Astrocyte (in vitro differentiated cells and primary cell): Measurements from ENCODE around the gene CARD9. TPM values are rescaled to one million over a fixed set of nuclear protein-coding genes. Genes with fewer than 3 reads are reported as not detected.

Experiments used
- DNase-seq: peaks from one replicate; pipeline ENCODE4 v3.0.0-alpha.2; 2010; ENCODE audit warnings: low read depth
- FAIRE-seq: peaks from 2 replicates; lab custom pipeline; 2011; peaks lifted over from hg19 to GRCh38; lab: Jason Lieb, UNC
- H2AFZ ChIP-seq: 2 replicates; pipeline ENCODE4 v1.6.0; 2012; ENCODE audit warnings: low read depth, low read length, inconsistent platforms
- H3K27ac ChIP-seq: 2 replicates; pipeline ENCODE4 v1.5.1; 2011; ENCODE audit warnings: low read depth, low read length, inconsistent platforms
- H3K27me3 ChIP-seq: 2 replicates; pipeline ENCODE4 v1.6.0; 2011; ENCODE audit warnings: low read length, inconsistent platforms; ENCODE audit not compliant: insufficient read depth
- H3K36me3 ChIP-seq: 2 replicates; pipeline ENCODE4 v1.5.1; 2011; ENCODE audit warnings: low read length, inconsistent platforms; ENCODE audit not compliant: insufficient read depth
- H3K4me1 ChIP-seq: 2 replicates; pipeline ENCODE4 v1.5.1; 2011; ENCODE audit warnings: low read length, inconsistent platforms; ENCODE audit not compliant: insufficient read depth
- H3K4me2 ChIP-seq: 2 replicates; pipeline ENCODE4 v1.6.0; 2012; ENCODE audit warnings: low read length, inconsistent platforms
- H3K4me3 ChIP-seq: 2 replicates; pipeline ENCODE4 v1.5.1; 2011; ENCODE audit warnings: low read depth, mild to moderate bottlenecking, low read length, inconsistent platforms; ENCODE audit not compliant: insufficient read depth
- H3K79me2 ChIP-seq: 2 replicates; pipeline ENCODE4 v1.6.0; 2012; ENCODE audit warnings: mild to moderate bottlenecking, low read length, inconsistent platforms; ENCODE audit not compliant: insufficient read depth
- H3K9ac ChIP-seq: 2 replicates; pipeline ENCODE4 v1.6.0; 2012; ENCODE audit warnings: mild to moderate bottlenecking, low read length, inconsistent platforms
- H3K9me3 ChIP-seq: 2 replicates; pipeline ENCODE4 v1.5.1; 2012; ENCODE audit warnings: low read depth, mild to moderate bottlenecking, low read length, inconsistent platforms; ENCODE audit not compliant: insufficient read depth
- H4K20me1 ChIP-seq: 2 replicates; pipeline ENCODE4 v1.6.0; 2012; ENCODE audit warnings: low read length, inconsistent platforms; ENCODE audit not compliant: insufficient read depth
- H3K27ac Mint-ChIP-seq: one replicate; pipeline ENCODE4 v1.8.0; 2021; ENCODE audit warnings: mild to moderate bottlenecking, mixed read lengths; ENCODE audit not compliant: unreplicated experiment
- H3K27me3 Mint-ChIP-seq: one replicate; pipeline ENCODE4 v1.8.0; 2021; ENCODE audit warnings: low read depth, mixed read lengths; ENCODE audit not compliant: unreplicated experiment
- H3K36me3 Mint-ChIP-seq: one replicate; pipeline ENCODE4 v1.8.0; 2021; ENCODE audit warnings: low read depth, mixed read lengths; ENCODE audit not compliant: unreplicated experiment
- H3K4me1 Mint-ChIP-seq: one replicate; pipeline ENCODE4 v1.8.0; 2021; ENCODE audit warnings: low read depth, mixed read lengths; ENCODE audit not compliant: unreplicated experiment
- H3K4me3 Mint-ChIP-seq: one replicate; pipeline ENCODE4 v1.8.0; 2021; ENCODE audit warnings: mild to moderate bottlenecking, moderate library complexity, mixed read lengths; ENCODE audit not compliant: unreplicated experiment
- H3K9me3 Mint-ChIP-seq: one replicate; pipeline ENCODE4 v1.8.0; 2021; ENCODE audit warnings: mild to moderate bottlenecking, mixed read lengths; ENCODE audit not compliant: unreplicated experiment
- CTCF ChIP-seq: IDR thresholded peaks from 2 replicates; pipeline ENCODE4 v1.5.1; 2011; ENCODE audit warnings: low read depth, mild to moderate bottlenecking, inconsistent platforms, low read length, moderate library complexity; ENCODE audit not compliant: insufficient read depth
- EZH2 ChIP-seq: IDR thresholded peaks from 2 replicates; pipeline ENCODE4 v1.6.1; 2012; ENCODE audit warnings: mild to moderate bottlenecking, low read length, inconsistent platforms; ENCODE audit not compliant: insufficient read depth
- total RNA-seq: library from RNA; stranded (reverse); gene quantifications from 2 replicates; pipeline ENCODE4 v1.2.1, GENCODE V29; 2021

CARD9 gene
- total RNA-seq, 1 donor from 2014 or later: 4.2 TPM

- Histone ChIP-seq H3K27ac (no peak overlapping the region), H2AFZ (no peak overlapping the region), H3K27me3 (no peaks in the 10 kb centered on the region), H3K4me1 (peaks cover 32% of the 10 kb centered on the region), H4K20me1 (peaks cover 18% of the 10 kb centered on the region), H3K9ac (no peak overlapping the region), H3K36me3 (no peaks in the 10 kb centered on the region), H3K9me3 (no peaks in the 10 kb centered on the region), H3K4me2 (no peak overlapping the region), H3K4me3 (no peak overlapping the region), H3K79me2 (peaks cover 19% of the 10 kb centered on the region)
- Mint-ChIP-seq H3K9me3 (peaks cover 13% of the 10 kb centered on the region), H3K4me3 (no peak overlapping the region), H3K4me1 (peaks cover 7% of the 10 kb centered on the region), H3K27ac (no peak overlapping the region), H3K36me3 (peaks cover 3% of the 10 kb centered on the region), H3K27me3 (peaks cover 8% of the 10 kb centered on the region)
- no peak for DNase-seq
- TF ChIP-seq EZH2 (no peak), CTCF (no peak)
- FAIRE-seq: no peak
Measured at GRCh38 chr9:136324501-136325300, 48.8 kb downstream of the CARD9 start.

- no peaks in the 10 kb centered on the region for H3K27me3 ChIP-seq
- H3K4me1 Mint-ChIP-seq: no peaks in the 10 kb centered on the region
- H2AFZ ChIP-seq: no peak overlapping the region
- H3K36me3 Mint-ChIP-seq: no peaks in the 10 kb centered on the region
- peaks cover 8% of the 10 kb centered on the region for H3K27me3 Mint-ChIP-seq
- H3K4me1 ChIP-seq: peaks cover 20% of the 10 kb centered on the region
- no peak for DNase-seq
- TF ChIP-seq CTCF (no peak), EZH2 (no peak)
- H3K4me2 ChIP-seq: no peak overlapping the region
- H3K9me3 ChIP-seq: no peaks in the 10 kb centered on the region
- peaks cover 4% of the 10 kb centered on the region for H4K20me1 ChIP-seq
- H3K4me3 Mint-ChIP-seq: no peak overlapping the region
- no peak overlapping the region for H3K4me3 ChIP-seq
- H3K9me3 Mint-ChIP-seq: peaks cover 13% of the 10 kb centered on the region
- H3K27ac ChIP-seq: no peak overlapping the region
- H3K79me2 ChIP-seq: peaks cover 6% of the 10 kb centered on the region
- H3K27ac Mint-ChIP-seq: no peak overlapping the region
- H3K36me3 ChIP-seq: no peaks in the 10 kb centered on the region
- no peak overlapping the region for H3K9ac ChIP-seq
- FAIRE-seq: no peak
Measured at GRCh38 chr9:136323371-136323789, 50.1 kb downstream of the CARD9 start.

GRCh38 chr9:136322756-136323330 is 50.6 kb downstream of the CARD9 start:
- no peaks in the 10 kb centered on the region for H3K36me3 Mint-ChIP-seq
- no peak overlapping the region for H3K27ac ChIP-seq
- peaks cover 16% of the 10 kb centered on the region for H3K4me1 ChIP-seq
- H3K27me3 ChIP-seq: no peaks in the 10 kb centered on the region
- no peaks in the 10 kb centered on the region for H3K9me3 ChIP-seq
- H3K27me3 Mint-ChIP-seq: peaks cover 8% of the 10 kb centered on the region
- H3K4me3 ChIP-seq: no peak overlapping the region
- H3K4me3 Mint-ChIP-seq: no peak overlapping the region
- H3K4me2 ChIP-seq: no peak overlapping the region
- peaks cover 13% of the 10 kb centered on the region for H3K9me3 Mint-ChIP-seq
- H3K9ac ChIP-seq: no peak overlapping the region
- no peaks in the 10 kb centered on the region for H3K4me1 Mint-ChIP-seq
- no peak for DNase-seq
- peaks cover under 1% of the 10 kb centered on the region for H3K79me2 ChIP-seq
- no peak overlapping the region for H2AFZ ChIP-seq
- H3K36me3 ChIP-seq: no peaks in the 10 kb centered on the region
- FAIRE-seq: no peak
- H4K20me1 ChIP-seq: no peaks in the 10 kb centered on the region
- TF ChIP-seq CTCF: no peak
- TF ChIP-seq EZH2: no peak
- no peak overlapping the region for H3K27ac Mint-ChIP-seq
